Stomach smooth muscle (tissue), 2 donors: Measurements from ENCODE around the gene MGST2.
A peak's percentile ranks its signal among the peaks of the same experiment; 100 is the strongest.

Source experiments
- H3K27ac ChIP-seq: one replicate; pipeline ENCODE4 v1.7.0; 2013; ENCODE audit warnings: mild to moderate bottlenecking, low read length, inconsistent platforms
- H3K27me3 ChIP-seq, 2 donors: one replicate each; pipeline ENCODE4 v1.7.0; 2013; ENCODE audit warnings: low read length in 2 of 2; ENCODE audit not compliant: insufficient read depth in 2 of 2, control insufficient read depth in 1 of 2
- H3K36me3 ChIP-seq, 2 donors: one replicate each; pipeline ENCODE4 v1.7.0; 2013; ENCODE audit warnings: low read length in 2 of 2; ENCODE audit not compliant: control insufficient read depth in 2 of 2, insufficient read depth in 2 of 2
- H3K4me1 ChIP-seq: one replicate; pipeline ENCODE4 v1.7.0; 2013; ENCODE audit warnings: low read length; ENCODE audit not compliant: control insufficient read depth, insufficient read depth
- H3K4me3 ChIP-seq, 2 donors: one replicate each; pipeline ENCODE4 v1.7.0; 2013; ENCODE audit warnings: low read length in 2 of 2
- H3K9ac ChIP-seq, 2 donors: one replicate each; pipeline ENCODE4 v1.7.0; 2013; ENCODE audit warnings: low read length in 2 of 2, mild to moderate bottlenecking in 1 of 2
- H3K9me3 ChIP-seq, 2 donors: one replicate each; pipeline ENCODE4 v1.7.0; 2013; ENCODE audit warnings: low read length in 2 of 2; ENCODE audit not compliant: control insufficient read depth in 2 of 2
- donor health status: healthy.
- donor health status: Pancreatic carcinoma.

MGST2 gene

GRCh38 chr4:139665690-139666529, at the start of gene MGST2:
MGST2 (plus strand) TSS chr4:139665819; CDS start chr4:139666020, 201 bp downstream.
- Histone ChIP-seq H3K27me3 (no peaks in the 10 kb centered on the region), H3K9me3 (no peaks in the 10 kb centered on the region), H3K9ac (peak within 1 kb of the TSS; percentile 80 to 86), H3K4me1 (peaks cover 19% of the 10 kb centered on the region), H3K36me3 (no peaks in the 10 kb centered on the region), H3K27ac (peak within 1 kb of the TSS; percentile 86), H3K4me3 (peak within 1 kb of the TSS; percentile 90 to 92)

DNA sequence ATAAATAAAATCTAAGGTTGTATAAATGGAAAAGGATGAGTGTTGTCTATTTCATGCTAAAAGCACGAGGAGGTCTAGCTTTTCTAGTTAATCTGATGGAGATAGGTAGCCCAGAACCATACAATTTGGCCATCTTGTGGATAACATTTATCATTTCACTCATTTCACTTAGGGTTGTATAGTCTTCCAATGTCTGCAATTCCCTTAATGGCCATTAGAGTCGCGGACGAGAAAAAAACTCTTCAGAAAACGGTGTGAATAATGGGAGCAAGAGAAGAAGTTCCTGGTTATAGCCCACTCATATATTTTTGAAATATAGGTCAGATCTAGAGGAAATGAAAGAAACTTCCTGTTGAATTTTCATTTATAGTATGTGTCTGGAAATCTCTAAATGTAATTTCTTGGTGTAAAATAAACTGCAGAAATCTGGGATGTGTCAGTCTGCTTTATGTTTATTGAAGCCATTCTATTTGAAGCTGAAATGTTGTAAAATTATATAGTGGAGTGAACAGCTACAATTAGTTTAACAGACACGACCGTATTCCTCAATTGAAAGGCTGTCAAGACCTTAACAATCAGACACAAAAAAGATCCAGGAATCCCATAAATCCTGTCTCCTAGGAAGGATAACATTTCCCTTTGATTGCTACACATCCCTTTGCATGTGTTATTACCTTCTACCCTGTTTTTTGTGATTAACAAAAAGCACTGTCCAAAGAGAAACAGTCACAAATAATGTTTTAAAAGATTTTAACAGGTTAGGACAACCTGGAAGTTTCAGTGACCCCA, 47.7 kb upstream of the MGST2 start:
- Histone ChIP-seq H3K27me3 (no peaks in the 10 kb centered on the region), H3K9me3 (no peaks in the 10 kb centered on the region), H3K36me3 (no peaks in the 10 kb centered on the region), H3K27ac (no peak overlapping the region), H3K4me1 (no peaks in the 10 kb centered on the region), H3K4me3 (no peak overlapping the region), H3K9ac (no peak overlapping the region)

DNA sequence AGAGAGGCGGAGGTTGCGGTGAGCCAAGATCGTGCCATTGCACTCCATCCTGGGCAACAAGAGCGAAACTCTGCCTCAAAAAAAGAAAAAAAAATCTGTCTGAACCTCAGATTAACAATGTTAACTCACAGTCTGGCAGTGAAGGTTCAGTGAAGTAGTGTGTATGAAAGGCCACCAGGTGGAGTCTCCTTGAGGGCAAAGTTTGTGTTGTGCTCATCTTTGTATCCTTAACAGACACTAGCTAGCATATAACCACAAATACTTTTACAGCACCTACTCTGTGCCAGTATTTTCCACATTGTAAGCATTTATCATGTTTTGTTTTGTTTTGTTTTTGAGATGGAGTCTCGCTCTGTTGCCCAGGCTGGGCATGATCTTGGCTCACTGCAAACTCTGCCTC, 46.0 kb upstream of the MGST2 start:
- H3K4me3 ChIP-seq: no peak overlapping the region
- no peak overlapping the region for H3K27ac ChIP-seq
- H3K9ac ChIP-seq: no peak overlapping the region
- no peaks in the 10 kb centered on the region for H3K4me1 ChIP-seq
- no peaks in the 10 kb centered on the region for H3K9me3 ChIP-seq
- no peaks in the 10 kb centered on the region for H3K36me3 ChIP-seq
- no peaks in the 10 kb centered on the region for H3K27me3 ChIP-seq

- Histone ChIP-seq H3K27ac (no peak overlapping the region), H3K4me3 (no peak overlapping the region), H3K9ac (no peak overlapping the region), H3K4me1 (no peaks in the 10 kb centered on the region), H3K27me3 (no peaks in the 10 kb centered on the region), H3K9me3 (no peaks in the 10 kb centered on the region), H3K36me3 (no peaks in the 10 kb centered on the region)
Measured at GRCh38 chr4:139622901-139623381, 42.7 kb upstream of the MGST2 start.

GRCh38 chr4:139624441-139625092, 41.1 kb upstream of the MGST2 start:
- no peaks in the 10 kb centered on the region for H3K36me3 ChIP-seq
- no peak overlapping the region for H3K4me3 ChIP-seq
- H3K9ac ChIP-seq: no peak overlapping the region
- H3K27me3 ChIP-seq: no peaks in the 10 kb centered on the region
- H3K4me1 ChIP-seq: no peaks in the 10 kb centered on the region
- H3K9me3 ChIP-seq: no peaks in the 10 kb centered on the region
- no peak overlapping the region for H3K27ac ChIP-seq

- Histone ChIP-seq H3K9ac (no peak overlapping the region), H3K36me3 (no peaks in the 10 kb centered on the region), H3K27ac (no peak overlapping the region), H3K27me3 (no peaks in the 10 kb centered on the region), H3K9me3 (no peaks in the 10 kb centered on the region), H3K4me3 (no peak overlapping the region), H3K4me1 (no peaks in the 10 kb centered on the region)
Measured at GRCh38 chr4:139625093-139625455, 40.5 kb upstream of the MGST2 start.

GRCh38 chr4:139625482-139625881, 40.1 kb upstream of the MGST2 start:
- Histone ChIP-seq H3K36me3 (no peaks in the 10 kb centered on the region), H3K9ac (no peak overlapping the region), H3K27ac (no peak overlapping the region), H3K27me3 (no peaks in the 10 kb centered on the region), H3K4me1 (no peaks in the 10 kb centered on the region), H3K4me3 (no peak overlapping the region), H3K9me3 (no peaks in the 10 kb centered on the region)

DNA sequence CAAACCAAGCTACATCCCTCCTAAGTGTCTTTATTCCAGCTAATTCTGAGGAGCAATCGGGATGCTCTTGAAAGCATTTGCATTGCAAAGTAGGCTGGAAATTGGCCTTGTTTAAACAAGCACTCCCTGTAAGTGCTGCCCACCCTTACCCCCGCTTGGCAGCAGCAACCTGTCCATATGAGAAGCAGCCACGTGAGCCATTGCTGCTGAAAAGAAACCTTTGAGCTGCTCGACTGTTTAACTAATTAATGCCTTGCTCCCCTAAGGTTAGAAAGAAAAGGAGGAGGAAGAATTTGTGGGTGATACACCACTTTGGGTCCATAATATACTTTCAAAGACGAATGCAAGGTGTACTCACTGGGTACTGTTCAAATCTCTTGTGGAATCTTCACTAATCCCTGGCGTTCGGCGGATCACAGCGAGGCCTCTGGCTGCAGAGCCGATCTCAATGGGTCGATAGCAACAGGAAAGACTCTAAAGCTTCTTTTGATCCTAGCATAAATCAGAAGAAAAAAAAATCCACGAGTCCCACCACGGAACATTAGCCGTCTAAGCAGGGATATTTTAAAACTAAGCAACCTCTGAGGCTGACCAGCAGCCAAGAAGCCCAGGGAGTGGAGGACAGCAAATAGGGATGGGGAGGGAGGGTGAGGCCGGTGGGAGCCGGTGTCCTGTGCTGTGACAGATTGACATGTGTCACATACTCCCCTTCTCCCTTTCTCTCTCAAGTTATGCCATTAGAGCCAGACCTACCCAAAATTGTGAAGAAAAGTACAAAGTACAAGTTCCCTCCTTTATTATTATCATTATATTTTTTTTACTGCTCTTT, 37.2 kb upstream of the MGST2 start:
- Histone ChIP-seq H3K4me3 (no peak overlapping the region), H3K9me3 (no peaks in the 10 kb centered on the region), H3K9ac (no peak overlapping the region), H3K27ac (no peak overlapping the region), H3K36me3 (no peaks in the 10 kb centered on the region), H3K4me1 (peaks cover 2% of the 10 kb centered on the region), H3K27me3 (no peaks in the 10 kb centered on the region)

GRCh38 chr4:139629436-139630125, 36.0 kb upstream of the MGST2 start:
- no peak overlapping the region for H3K4me3 ChIP-seq
- no peaks in the 10 kb centered on the region for H3K36me3 ChIP-seq
- H3K27me3 ChIP-seq: no peaks in the 10 kb centered on the region
- no peaks in the 10 kb centered on the region for H3K9me3 ChIP-seq
- no peak overlapping the region for H3K27ac ChIP-seq
- H3K9ac ChIP-seq: no peak overlapping the region
- H3K4me1 ChIP-seq: peaks cover 2% of the 10 kb centered on the region

GRCh38 chr4:139630126-139630495, 35.5 kb upstream of the MGST2 start:
- H3K9ac ChIP-seq: no peak overlapping the region

More at GRCh38 chr4:139630126-139630495, 35.5 kb upstream of the MGST2 start:
- Histone ChIP-seq H3K27me3 (no peaks in the 10 kb centered on the region), H3K36me3 (no peaks in the 10 kb centered on the region), H3K4me1 (peaks cover 2% of the 10 kb centered on the region), H3K27ac (no peak overlapping the region), H3K9me3 (no peaks in the 10 kb centered on the region), H3K4me3 (no peak overlapping the region)
